ENCODE results near the gene CNBP.
A peak's percentile ranks its signal among the peaks of the same experiment; 100 is the strongest.

CNBP gene

GRCh38 chr3:129218742-129219141, 35.0 kb upstream of the CNBP start:
- no peak overlapping the region for H3K27ac ChIP-seq
- TF ChIP-seq CTCF (IDR thresholded peaks at IDR 0.05), result no peak
- no peak for TF ChIP-seq ZFX (IDR thresholded peaks at IDR 0.05; ENCODE audit: borderline replicate concordance)

GRCh38 chr3:129213238-129213637, 29.5 kb upstream of the CNBP start:
- TF ChIP-seq CTCF (IDR thresholded peaks at IDR 0.05), result no peak
- no peak for TF ChIP-seq ZFX (IDR thresholded peaks at IDR 0.05; ENCODE audit: borderline replicate concordance)
- no peak overlapping the region for H3K27ac ChIP-seq

DNA sequence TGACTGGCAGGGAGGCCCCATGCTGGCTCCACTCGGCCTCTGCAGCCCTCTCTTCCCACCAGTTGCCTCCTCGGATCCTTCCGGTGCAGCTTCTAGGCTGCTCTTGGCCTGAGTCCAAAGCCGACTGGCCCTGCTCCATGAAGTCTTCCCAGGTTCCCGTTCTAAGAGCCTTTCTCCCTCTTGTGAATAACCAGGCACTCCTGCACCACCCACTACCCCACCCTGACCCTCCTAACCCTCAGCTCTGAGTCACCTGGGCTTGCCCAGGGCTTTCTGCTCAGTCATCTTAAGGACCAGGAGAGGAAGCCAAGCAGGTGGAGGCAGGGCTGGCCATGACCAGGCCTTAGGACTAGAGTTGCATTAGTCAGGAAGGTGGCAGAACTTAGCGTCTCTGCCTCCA, 28.1 kb upstream of the CNBP start:
- TF ChIP-seq CTCF (IDR thresholded peaks at IDR 0.05), result no peak
- no peak for TF ChIP-seq ZFX (IDR thresholded peaks at IDR 0.05; ENCODE audit: borderline replicate concordance)
- peak overlapping the region; percentile 78 for H3K27ac ChIP-seq

- H3K27ac ChIP-seq, result peak overlapping the region; percentile 78
- TF ChIP-seq ZFX (IDR thresholded peaks at IDR 0.05; ENCODE audit: borderline replicate concordance), result no peak
- no peak for TF ChIP-seq CTCF (IDR thresholded peaks at IDR 0.05)
Observed at GRCh38 chr3:129211345-129211744, 27.6 kb upstream of the CNBP start.

- no peak for TF ChIP-seq ZFX (IDR thresholded peaks at IDR 0.05; ENCODE audit: borderline replicate concordance)
- TF ChIP-seq CTCF (IDR thresholded peaks at IDR 0.05), result no peak
- H3K27ac ChIP-seq, result peak overlapping the region; percentile 26; the same call in 1 of the 2 replicates
Observed at GRCh38 chr3:129207479-129207878, 23.8 kb upstream of the CNBP start.

GRCh38 chr3:129205109-129205832, 21.6 kb upstream of the CNBP start:
- no peak for TF ChIP-seq CTCF (IDR thresholded peaks at IDR 0.05)
- TF ChIP-seq ZFX (IDR thresholded peaks at IDR 0.05; ENCODE audit: borderline replicate concordance), result no peak
- H3K27ac ChIP-seq, result peak overlapping the region; percentile 83

DNA sequence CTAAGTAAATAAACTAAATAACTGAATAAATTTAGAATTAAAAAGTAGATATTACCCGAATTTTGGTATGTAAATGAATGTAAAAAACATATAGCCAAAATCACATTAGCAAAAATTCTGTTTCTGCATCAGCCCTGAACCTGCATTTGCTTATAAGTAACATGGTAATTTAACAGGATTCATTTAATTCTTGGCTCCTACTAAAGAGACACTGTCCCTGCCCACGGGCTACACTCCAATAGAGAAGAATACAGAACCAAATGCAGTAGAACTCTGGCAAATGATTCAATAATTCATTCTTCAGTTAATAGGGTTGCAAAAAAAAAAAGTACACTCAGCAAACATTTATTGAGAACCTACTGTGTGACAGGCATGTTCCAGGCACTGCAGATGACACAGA, 20.8 kb upstream of the CNBP start:
- no peak for TF ChIP-seq ZFX (IDR thresholded peaks at IDR 0.05; ENCODE audit: borderline replicate concordance)
- no peak for TF ChIP-seq CTCF (IDR thresholded peaks at IDR 0.05)
- peak overlapping the region; percentile 83 for H3K27ac ChIP-seq
